HUES6 (cell line): ENCODE measurements around the gene C1QTNF1.

ENCODE experiments used
- H3K27ac ChIP-seq: 2 replicates; pipeline ENCODE4 v1.7.0; 2013; ENCODE audit warnings: low read depth, mild to moderate bottlenecking, low read length, inconsistent platforms
- H3K27me3 ChIP-seq: 2 replicates; pipeline ENCODE4 v1.6.1; 2013; ENCODE audit warnings: low read length; ENCODE audit not compliant: control insufficient read depth, insufficient read depth
- H3K36me3 ChIP-seq: 2 replicates; pipeline ENCODE4 v1.6.1; 2013; ENCODE audit warnings: low read length; ENCODE audit not compliant: control insufficient read depth, insufficient read depth
- H3K4me1 ChIP-seq: 2 replicates; pipeline ENCODE4 v1.6.1; 2013; ENCODE audit warnings: low read length; ENCODE audit not compliant: control insufficient read depth, insufficient read depth
- H3K4me3 ChIP-seq: 2 replicates; pipeline ENCODE4 v1.5.1; 2013; ENCODE audit warnings: low read depth, low read length
- H3K9ac ChIP-seq: one replicate; pipeline ENCODE4 v1.6.1; 2013; ENCODE audit warnings: mild to moderate bottlenecking, low read length
- H3K9me3 ChIP-seq: 2 replicates; pipeline ENCODE4 v1.6.1; 2013; ENCODE audit warnings: low read depth, low read length; ENCODE audit not compliant: control insufficient read depth, insufficient read depth

C1QTNF1 gene

GRCh38 chr17:79085921-79086551, 62.1 kb downstream of the C1QTNF1 start:
- H3K4me1 ChIP-seq: no peaks in the 10 kb centered on the region
- no peak overlapping the region for H3K27ac ChIP-seq
- peaks cover 46% of the 10 kb centered on the region for H3K36me3 ChIP-seq
- no peaks in the 10 kb centered on the region for H3K9me3 ChIP-seq
- H3K9ac ChIP-seq: no peak overlapping the region
- no peaks in the 10 kb centered on the region for H3K27me3 ChIP-seq
- no peak overlapping the region for H3K4me3 ChIP-seq

GRCh38 chr17:79086609-79087427, 62.8 kb downstream of the C1QTNF1 start:
- Histone ChIP-seq H3K4me1 (no peaks in the 10 kb centered on the region), H3K9ac (no peak overlapping the region), H3K36me3 (peaks cover 45% of the 10 kb centered on the region), H3K9me3 (no peaks in the 10 kb centered on the region), H3K27ac (no peak overlapping the region), H3K27me3 (no peaks in the 10 kb centered on the region), H3K4me3 (no peak overlapping the region)

- Histone ChIP-seq H3K4me3 (no peak overlapping the region), H3K36me3 (peaks cover 38% of the 10 kb centered on the region), H3K9ac (no peak overlapping the region), H3K27me3 (no peaks in the 10 kb centered on the region), H3K4me1 (no peaks in the 10 kb centered on the region), H3K9me3 (no peaks in the 10 kb centered on the region), H3K27ac (no peak overlapping the region)
These were observed 63.6 kb downstream of the C1QTNF1 start for GRCh38 chr17:79087428-79088143.

- Histone ChIP-seq H3K9me3 (no peaks in the 10 kb centered on the region), H3K27ac (no peak overlapping the region), H3K4me1 (no peaks in the 10 kb centered on the region), H3K4me3 (no peak overlapping the region), H3K36me3 (peaks cover 31% of the 10 kb centered on the region), H3K9ac (no peak overlapping the region), H3K27me3 (no peaks in the 10 kb centered on the region)
These were observed 64.5 kb downstream of the C1QTNF1 start for GRCh38 chr17:79088247-79088996.

- H3K27me3 ChIP-seq: no peaks in the 10 kb centered on the region
- no peak overlapping the region for H3K4me3 ChIP-seq
- H3K4me1 ChIP-seq: no peaks in the 10 kb centered on the region
- no peak overlapping the region for H3K9ac ChIP-seq
- H3K27ac ChIP-seq: no peak overlapping the region
- no peaks in the 10 kb centered on the region for H3K9me3 ChIP-seq
- H3K36me3 ChIP-seq: peaks cover 25% of the 10 kb centered on the region
These were observed 65.0 kb downstream of the C1QTNF1 start for GRCh38 chr17:79088997-79089328.

GRCh38 chr17:79089720-79090442, 65.9 kb downstream of the C1QTNF1 start:
- Histone ChIP-seq H3K4me1 (no peaks in the 10 kb centered on the region), H3K4me3 (no peak overlapping the region), H3K27ac (no peak overlapping the region), H3K9ac (no peak overlapping the region), H3K36me3 (peaks cover 18% of the 10 kb centered on the region), H3K9me3 (no peaks in the 10 kb centered on the region), H3K27me3 (no peaks in the 10 kb centered on the region)

GRCh38 chr17:79090443-79091225, 66.7 kb downstream of the C1QTNF1 start:
- Histone ChIP-seq H3K9ac (no peak overlapping the region), H3K36me3 (peaks cover 11% of the 10 kb centered on the region), H3K27me3 (no peaks in the 10 kb centered on the region), H3K27ac (no peak overlapping the region), H3K4me1 (no peaks in the 10 kb centered on the region), H3K9me3 (no peaks in the 10 kb centered on the region), H3K4me3 (no peak overlapping the region)

- Histone ChIP-seq H3K27ac (no peak overlapping the region), H3K27me3 (no peaks in the 10 kb centered on the region; the same call in 1 of the 2 replicates), H3K9ac (no peak overlapping the region), H3K9me3 (no peaks in the 10 kb centered on the region), H3K4me1 (no peaks in the 10 kb centered on the region), H3K4me3 (no peak overlapping the region), H3K36me3 (peaks cover 6% of the 10 kb centered on the region)
These were observed 67.3 kb downstream of the C1QTNF1 start for GRCh38 chr17:79091226-79091670.

GRCh38 chr17:79092567-79092966, 68.6 kb downstream of the C1QTNF1 start:
- H3K36me3 ChIP-seq: peaks cover 3% of the 10 kb centered on the region; the same call in 1 of the 2 replicates

More at GRCh38 chr17:79092567-79092966, 68.6 kb downstream of the C1QTNF1 start:
- H3K27ac ChIP-seq: no peak overlapping the region
- H3K27me3 ChIP-seq: peaks cover 7% of the 10 kb centered on the region; the same call in 1 of the 2 replicates
- H3K4me3 ChIP-seq: no peak overlapping the region
- no peak overlapping the region for H3K9ac ChIP-seq
- peaks cover under 1% of the 10 kb centered on the region; the same call in 1 of the 2 replicates for H3K4me1 ChIP-seq
- no peaks in the 10 kb centered on the region for H3K9me3 ChIP-seq
